HepG2 (cell line): Measurements from ENCODE around the gene FAM174C. TPM values are rescaled to one million over a fixed set of nuclear protein-coding genes. Genes with fewer than 3 reads are reported as not detected.

Experiments used
- HOXA3 ChIP-seq: sonication (generic); formaldehyde crosslinking; IDR thresholded peaks from 2 replicates; pipeline ENCODE4 v1.5.0; 2020; ENCODE audit warnings: missing genetic modification reagents
- IKZF4 ChIP-seq: sonication (generic); formaldehyde crosslinking; IDR thresholded peaks from 2 replicates; pipeline ENCODE4 v1.5.1; 2020; ENCODE audit warnings: borderline replicate concordance, mild to moderate bottlenecking, low read depth, missing genetic modification reagents; ENCODE audit errors: not compliant biosample characterization
- MXI1 ChIP-seq: IDR thresholded peaks from 3 replicates; pipeline ENCODE4 v1.6.1; 2012; ENCODE audit warnings: low read depth, low read length, inconsistent platforms, borderline replicate concordance
- NR2C2 ChIP-seq: sonication (generic); formaldehyde crosslinking; IDR thresholded peaks from 2 replicates; pipeline ENCODE4 v1.4.0; 2020; ENCODE audit warnings: missing genetic modification reagents, mild to moderate bottlenecking, moderate library complexity, borderline replicate concordance
- POLR2G ChIP-seq: fragments of 200-400 bp; formaldehyde crosslinking; IDR thresholded peaks from 2 replicates; pipeline ENCODE4 v1.6.1; 2018; ENCODE audit warnings: mild to moderate bottlenecking, low read depth, low read length, moderate library complexity
- SMC3 ChIP-seq: IDR thresholded peaks from 2 replicates; pipeline ENCODE4 v1.6.1; 2011; ENCODE audit warnings: low read length, improper control_type of control experiment
- THAP11 ChIP-seq: IDR thresholded peaks from 2 replicates; pipeline ENCODE4 v1.6.1; 2016; ENCODE audit warnings: missing biosample characterization, missing genetic modification reagents
- TMF1 ChIP-seq: sonication (generic); formaldehyde crosslinking; IDR thresholded peaks from 2 replicates; pipeline ENCODE4 v1.8.1; 2022; ENCODE audit warnings: low read depth, missing genetic modification reagents
- TOPORS ChIP-seq: sonication (generic); formaldehyde crosslinking; IDR thresholded peaks from 2 replicates; pipeline ENCODE4 v1.8.0; 2023; ENCODE audit warnings: mild to moderate bottlenecking, missing genetic modification reagents
- YY1 ChIP-seq: IDR thresholded peaks from 2 replicates; pipeline ENCODE4 v1.6.1; 2011; ENCODE audit warnings: low read length, low read depth, moderate library complexity, mild to moderate bottlenecking; ENCODE audit not compliant: insufficient read depth, insufficient replicate concordance
- ZBTB7B ChIP-seq: sonication (generic); formaldehyde crosslinking; IDR thresholded peaks from 2 replicates; pipeline ENCODE4 v1.4.0; 2020; ENCODE audit warnings: missing genetic modification reagents
- ZNF225 ChIP-seq: sonication (generic); formaldehyde crosslinking; IDR thresholded peaks from 2 replicates; pipeline ENCODE4 v1.4.0; 2020; ENCODE audit warnings: mild to moderate bottlenecking, missing genetic modification reagents
- ZNF546 ChIP-seq: sonication (generic); formaldehyde crosslinking; conservative IDR thresholded peaks from 2 replicates; pipeline ENCODE4 v1.8.1; 2023; ENCODE audit warnings: mild to moderate bottlenecking, missing genetic modification reagents
- ZNF678 ChIP-seq: sonication (generic); formaldehyde crosslinking; IDR thresholded peaks from 2 replicates; pipeline ENCODE4 v1.4.0; 2020; ENCODE audit warnings: mild to moderate bottlenecking, missing genetic modification reagents
- ZNF710 ChIP-seq: sonication (generic); formaldehyde crosslinking; IDR thresholded peaks from 2 replicates; pipeline ENCODE4 v1.5.0; 2020; ENCODE audit warnings: mild to moderate bottlenecking, missing genetic modification reagents, borderline replicate concordance
- ZNF878 ChIP-seq: sonication (generic); formaldehyde crosslinking; IDR thresholded peaks from 2 replicates; pipeline ENCODE4 v1.8.1; 2023; ENCODE audit warnings: mild to moderate bottlenecking, missing genetic modification reagents, moderate library complexity
- polyA plus RNA-seq, 8 experiments: library from polyadenylated mRNA; depleted of rRNA in 3 of 8; stranded (reverse) in 7 of 8; unstranded in 1 of 8; fragments of >200 nt; fragmentation: Illumina TruSeq in 4 of 8; extraction: Trizol in 4 of 8; gene quantifications; 2 replicates each; pipeline versions ENCODE4 v1.2.1 to v1.2.3, GENCODE V29; 2011 to 2016; ENCODE audit warnings: low read depth in 4 of 8, missing spikeins in 1 of 8, mixed read lengths in 1 of 8; ENCODE audit not compliant: insufficient read depth in 1 of 8
- total RNA-seq, 5 experiments: library from RNA; depleted of rRNA; stranded (reverse); fragments of >200 nt; fragmentation: Illumina TruSeq; extraction: Trizol; gene quantifications; 2 replicates each; pipeline ENCODE4 v1.2.3, GENCODE V29; 2016; ENCODE audit warnings: low read depth in 1 of 5
- TF ChIP-seq, protein P1 (sequence below): sonication (generic); formaldehyde crosslinking; IDR thresholded peaks from 2 replicates; pipeline ENCODE4 v1.4.0; 2020; ENCODE audit warnings: missing genetic modification reagents, borderline replicate concordance
- TF ChIP-seq, protein P2 (sequence below): sonication (generic); formaldehyde crosslinking; IDR thresholded peaks from 2 replicates; pipeline ENCODE4 v1.4.0; 2020; ENCODE audit warnings: mild to moderate bottlenecking, missing genetic modification reagents
- TF ChIP-seq, protein P3 (sequence below): sonication (generic); formaldehyde crosslinking; IDR thresholded peaks from 2 replicates; pipeline ENCODE4 v1.4.0; 2020; ENCODE audit warnings: missing genetic modification reagents

FAM174C gene
- total and polyA plus RNA-seq, 2 of the 13 experiments (the other 11 are each of a cell fraction or from before 2014, with no cell fraction given): 19.5 to 31.3 TPM

- peak; percentile 64; the same call in 1 of the 2 replicates for TF ChIP-seq NR2C2 (CRISPR knock-in tag)
- no peak for TF ChIP-seq ZNF878
- TF ChIP-seq, protein P1, sequence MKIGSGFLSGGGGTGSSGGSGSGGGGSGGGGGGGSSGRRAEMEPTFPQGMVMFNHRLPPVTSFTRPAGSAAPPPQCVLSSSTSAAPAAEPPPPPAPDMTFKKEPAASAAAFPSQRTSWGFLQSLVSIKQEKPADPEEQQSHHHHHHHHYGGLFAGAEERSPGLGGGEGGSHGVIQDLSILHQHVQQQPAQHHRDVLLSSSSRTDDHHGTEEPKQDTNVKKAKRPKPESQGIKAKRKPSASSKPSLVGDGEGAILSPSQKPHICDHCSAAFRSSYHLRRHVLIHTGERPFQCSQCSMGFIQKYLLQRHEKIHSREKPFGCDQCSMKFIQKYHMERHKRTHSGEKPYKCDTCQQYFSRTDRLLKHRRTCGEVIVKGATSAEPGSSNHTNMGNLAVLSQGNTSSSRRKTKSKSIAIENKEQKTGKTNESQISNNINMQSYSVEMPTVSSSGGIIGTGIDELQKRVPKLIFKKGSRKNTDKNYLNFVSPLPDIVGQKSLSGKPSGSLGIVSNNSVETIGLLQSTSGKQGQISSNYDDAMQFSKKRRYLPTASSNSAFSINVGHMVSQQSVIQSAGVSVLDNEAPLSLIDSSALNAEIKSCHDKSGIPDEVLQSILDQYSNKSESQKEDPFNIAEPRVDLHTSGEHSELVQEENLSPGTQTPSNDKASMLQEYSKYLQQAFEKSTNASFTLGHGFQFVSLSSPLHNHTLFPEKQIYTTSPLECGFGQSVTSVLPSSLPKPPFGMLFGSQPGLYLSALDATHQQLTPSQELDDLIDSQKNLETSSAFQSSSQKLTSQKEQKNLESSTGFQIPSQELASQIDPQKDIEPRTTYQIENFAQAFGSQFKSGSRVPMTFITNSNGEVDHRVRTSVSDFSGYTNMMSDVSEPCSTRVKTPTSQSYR (CRISPR knock-in tag): peak; percentile 73
- TF ChIP-seq, protein P2, sequence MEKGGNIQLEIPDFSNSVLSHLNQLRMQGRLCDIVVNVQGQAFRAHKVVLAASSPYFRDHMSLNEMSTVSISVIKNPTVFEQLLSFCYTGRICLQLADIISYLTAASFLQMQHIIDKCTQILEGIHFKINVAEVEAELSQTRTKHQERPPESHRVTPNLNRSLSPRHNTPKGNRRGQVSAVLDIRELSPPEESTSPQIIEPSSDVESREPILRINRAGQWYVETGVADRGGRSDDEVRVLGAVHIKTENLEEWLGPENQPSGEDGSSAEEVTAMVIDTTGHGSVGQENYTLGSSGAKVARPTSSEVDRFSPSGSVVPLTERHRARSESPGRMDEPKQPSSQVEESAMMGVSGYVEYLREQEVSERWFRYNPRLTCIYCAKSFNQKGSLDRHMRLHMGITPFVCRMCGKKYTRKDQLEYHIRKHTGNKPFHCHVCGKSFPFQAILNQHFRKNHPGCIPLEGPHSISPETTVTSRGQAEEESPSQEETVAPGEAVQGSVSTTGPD (CRISPR knock-in tag): no peak
- 0 out of 2 replicates have a peak, but pooled peaks have one; percentile 37 for TF ChIP-seq TOPORS (CRISPR knock-in tag)
- TF ChIP-seq SMC3: peak; percentile 22; the same call in 1 of the 2 replicates
- no peak for TF ChIP-seq ZNF678 (CRISPR knock-in tag)
- TF ChIP-seq TMF1 (CRISPR knock-in tag): peak; percentile 20; the same call in 1 of the 2 replicates
- TF ChIP-seq MXI1: peak; percentile 92
- TF ChIP-seq, protein P3, sequence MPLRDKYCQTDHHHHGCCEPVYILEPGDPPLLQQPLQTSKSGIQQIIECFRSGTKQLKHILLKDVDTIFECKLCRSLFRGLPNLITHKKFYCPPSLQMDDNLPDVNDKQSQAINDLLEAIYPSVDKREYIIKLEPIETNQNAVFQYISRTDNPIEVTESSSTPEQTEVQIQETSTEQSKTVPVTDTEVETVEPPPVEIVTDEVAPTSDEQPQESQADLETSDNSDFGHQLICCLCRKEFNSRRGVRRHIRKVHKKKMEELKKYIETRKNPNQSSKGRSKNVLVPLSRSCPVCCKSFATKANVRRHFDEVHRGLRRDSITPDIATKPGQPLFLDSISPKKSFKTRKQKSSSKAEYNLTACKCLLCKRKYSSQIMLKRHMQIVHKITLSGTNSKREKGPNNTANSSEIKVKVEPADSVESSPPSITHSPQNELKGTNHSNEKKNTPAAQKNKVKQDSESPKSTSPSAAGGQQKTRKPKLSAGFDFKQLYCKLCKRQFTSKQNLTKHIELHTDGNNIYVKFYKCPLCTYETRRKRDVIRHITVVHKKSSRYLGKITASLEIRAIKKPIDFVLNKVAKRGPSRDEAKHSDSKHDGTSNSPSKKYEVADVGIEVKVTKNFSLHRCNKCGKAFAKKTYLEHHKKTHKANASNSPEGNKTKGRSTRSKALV: no peak
- peak; percentile 30; the same call in 1 of the 2 replicates for TF ChIP-seq ZBTB7B (CRISPR knock-in tag)
- 0 out of 2 replicates have a peak, but pooled peaks have one; percentile 30 for TF ChIP-seq ZNF546 (CRISPR knock-in tag)
- peak; percentile 83 for TF ChIP-seq THAP11 (CRISPR knock-in tag)
- TF ChIP-seq POLR2G: peak; percentile 34; the same call in 1 of the 2 replicates
- TF ChIP-seq IKZF4 (CRISPR knock-in tag): peak; percentile 35
- TF ChIP-seq HOXA3: peak; percentile 99
- 0 out of 2 replicates have a peak, but pooled peaks have one; percentile 51 for TF ChIP-seq ZNF225 (CRISPR knock-in tag)
- TF ChIP-seq YY1: peak; percentile 50
- 0 out of 2 replicates have a peak, but pooled peaks have one; percentile 8 for TF ChIP-seq ZNF710 (CRISPR knock-in tag)
Observed at GRCh38 chr19:1239796-1240737, 35.3 kb upstream of the FAM174C start (continued).
